HCT116 (cell line): Measurements from ENCODE around the gene CELF1. TPM values are rescaled to one million over a fixed set of nuclear protein-coding genes. Genes with fewer than 3 reads are reported as not detected.

ENCODE experiments used
- ATAC-seq: fragments of 200-7000 bp; cut with Tn5 transposase; 2 replicates; pipeline ENCODE4 v1.9.1; 2020; ENCODE audit warnings: mild to moderate bottlenecking, moderate library complexity
- BruUV-seq: library from RNA; stranded (reverse); fragments of 400-500 nt; replicated peaks from 2 replicates; lab custom pipeline; 2021; lab: Mats Ljungman, UMichigan
- CTCF ChIA-PET: fragments of 300-600 bp; sonication (Branson Sonifier 250); formaldehyde crosslinking; loops from one replicate; lab custom pipeline; 2021; ENCODE audit warnings: antibody characterized with exemption; lab: Charles Lee
- POLR2A ChIA-PET: fragments of 300-600, 350-600 bp; sonication (Branson Sonifier 250); formaldehyde crosslinking; loops from one replicate; lab custom pipeline; 2021; ENCODE audit warnings: antibody characterized with exemption; lab: Charles Lee
- RAD21 ChIA-PET, 2 experiments: fragments of 300-600 bp; sonication (Branson Sonifier 250); formaldehyde crosslinking; loops; one replicate each; lab custom pipeline; 2023; ENCODE audit warnings: low total read pairs in 2 of 2; ENCODE audit not compliant: uncharacterized antibody in 2 of 2, unreplicated experiment in 2 of 2, low non-redundant PET in 1 of 2; lab: Charles Lee
- DNase-seq: peaks from one replicate; pipeline ENCODE4 v3.0.0-alpha.2; 2010; ENCODE audit warnings: low read depth, low spot score
- H2AFZ ChIP-seq: fragments of 200-600 bp; shearing (Covaris generic), sonication (generic); 2 replicates; pipeline ENCODE4 v1.6.1; 2017; ENCODE audit warnings: low read depth, mixed run types, mixed read lengths, antibody characterized with exemption, low read length; ENCODE audit not compliant: poor library complexity, severe bottlenecking
- H3K27ac ChIP-seq: 2 replicates; pipeline ENCODE4 v1.5.1; 2012; ENCODE audit warnings: low read depth, low read length
- H3K27me3 ChIP-seq: fragments of 200-600 bp; sonication (generic); 2 replicates; pipeline ENCODE4 v1.6.1; 2016; ENCODE audit warnings: mixed run types, low read length, mixed read lengths; ENCODE audit not compliant: insufficient read depth
- H3K36me3 ChIP-seq, 2 experiments: fragments of 200-500 bp in 1 of 2; fragments of 200-600 bp in 1 of 2; sonication (Bioruptor generic) in 1 of 2; sonication (generic) in 1 of 2; 2 replicates each; pipeline versions ENCODE4 v1.5.1 to v1.6.1; 2014 to 2016; ENCODE audit warnings: low read length in 2 of 2, inconsistent platforms in 1 of 2, mixed read lengths in 1 of 2, mixed run types in 1 of 2; ENCODE audit not compliant: insufficient read depth in 2 of 2, control insufficient read depth in 1 of 2
- H3K4me1 ChIP-seq, 2 experiments: fragments of 200-600 bp in 1 of 2; sonication (generic) in 1 of 2; 2 replicates each; pipeline versions ENCODE4 v1.5.1 to v1.6.1; 2012 to 2017; ENCODE audit warnings: low read length in 2 of 2, inconsistent platforms in 1 of 2, mild to moderate bottlenecking in 1 of 2, mixed read lengths in 1 of 2, mixed run types in 1 of 2, moderate library complexity in 1 of 2; ENCODE audit not compliant: insufficient read depth in 2 of 2, control insufficient read depth in 1 of 2
- H3K4me2 ChIP-seq: fragments of 200-600 bp; sonication (generic); 2 replicates; pipeline ENCODE4 v1.6.1; 2017; ENCODE audit warnings: mixed run types, low read length, mixed read lengths
- H3K4me3 ChIP-seq, 2 experiments: fragments of 200-600 bp in 1 of 2; sonication (generic) in 1 of 2; replicated peaks in 1 of 2; 2 replicates each; pipeline ENCODE4 v1.5.1; 2011 to 2016; ENCODE audit warnings: low read length in 2 of 2, control low read depth in 1 of 2, low read depth in 1 of 2, mild to moderate bottlenecking in 1 of 2, mixed read lengths in 1 of 2, mixed run types in 1 of 2
- H3K79me2 ChIP-seq: fragments of 200-600 bp; sonication (generic); 2 replicates; pipeline ENCODE4 v1.6.1; 2017; ENCODE audit warnings: mild to moderate bottlenecking, mixed run types, low read length, moderate library complexity, mixed read lengths; ENCODE audit not compliant: insufficient read depth
- H3K9ac ChIP-seq: fragments of 200-600 bp; sonication (generic); 2 replicates; pipeline ENCODE4 v1.6.1; 2016; ENCODE audit warnings: low read length, mixed read lengths
- H3K9me2 ChIP-seq: fragments of 200-600 bp; sonication (generic), shearing (Covaris generic); 2 replicates; pipeline ENCODE4 v1.6.1; 2017; ENCODE audit warnings: mixed run types, mild to moderate bottlenecking, moderate library complexity; ENCODE audit not compliant: insufficient read depth
- H3K9me3 ChIP-seq, 2 experiments: fragments of 200-500 bp in 1 of 2; fragments of 200-600 bp in 1 of 2; sonication (Bioruptor generic) in 1 of 2; sonication (generic) in 1 of 2; 2 replicates each; pipeline ENCODE4 v1.6.1; 2014 to 2017; ENCODE audit warnings: low read length in 2 of 2, mixed read lengths in 2 of 2, inconsistent platforms in 1 of 2, low read depth in 1 of 2, mild to moderate bottlenecking in 1 of 2, mixed run types in 1 of 2, moderate library complexity in 1 of 2; ENCODE audit not compliant: control insufficient read depth in 1 of 2, insufficient read depth in 1 of 2
- H4K20me1 ChIP-seq: fragments of 200-600 bp; sonication (generic), shearing (Covaris generic); 2 replicates; pipeline ENCODE4 v1.6.1; 2017; ENCODE audit warnings: mixed run types, mild to moderate bottlenecking, moderate library complexity; ENCODE audit not compliant: insufficient read depth
- CBX3 ChIP-seq: IDR thresholded peaks from 2 replicates; pipeline ENCODE4 v1.6.1; 2012; ENCODE audit warnings: low read depth
- CEBPB ChIP-seq: IDR thresholded peaks from 2 replicates; pipeline ENCODE4 v1.6.1; 2012; ENCODE audit warnings: low read depth
- CTCF ChIP-seq, 3 experiments: fragments of 200-600 bp in 1 of 3; sonication (generic) in 1 of 3; IDR thresholded peaks in 2 of 3; conservative IDR thresholded peaks in 1 of 3; 2 replicates each; pipeline ENCODE4 v1.5.1; 2012 to 2017; ENCODE audit warnings: low read depth in 2 of 3, low read length in 2 of 3, antibody characterized with exemption in 1 of 3, borderline replicate concordance in 1 of 3, control low read depth in 1 of 3, mild to moderate bottlenecking in 1 of 3, mixed read lengths in 1 of 3, mixed run types in 1 of 3, moderate library complexity in 1 of 3; ENCODE audit not compliant: insufficient read depth in 1 of 3
- EGR1 ChIP-seq: IDR thresholded peaks from 2 replicates; pipeline ENCODE4 v1.6.1; 2012; ENCODE audit warnings: low read depth
- ELF1 ChIP-seq: IDR thresholded peaks from 2 replicates; pipeline ENCODE4 v1.6.1; 2012; ENCODE audit warnings: low read depth, borderline replicate concordance
- EZH2 ChIP-seq: fragments of 200-600 bp; sonication (generic); IDR thresholded peaks from 2 replicates; pipeline ENCODE4 v1.6.1; 2017; ENCODE audit warnings: antibody characterized with exemption, mixed run types
- FOSL1 ChIP-seq: IDR thresholded peaks from 2 replicates; pipeline ENCODE4 v1.6.1; 2012; ENCODE audit warnings: low read depth
- JUND ChIP-seq: IDR thresholded peaks from 2 replicates; pipeline ENCODE4 v1.6.1; 2012
- POLR2A ChIP-seq: IDR thresholded peaks from 2 replicates; pipeline ENCODE4 v1.7.0; 2011; ENCODE audit warnings: borderline replicate concordance; ENCODE audit not compliant: insufficient read depth, insufficient read length; ENCODE audit errors: extremely low read depth
- RAD21 ChIP-seq: IDR thresholded peaks from 2 replicates; pipeline ENCODE4 v1.6.1; 2012; ENCODE audit warnings: low read depth, mild to moderate bottlenecking
- SIN3A ChIP-seq: IDR thresholded peaks from 2 replicates; pipeline ENCODE4 v1.6.1; 2012; ENCODE audit warnings: low read depth
- TCF7L2 ChIP-seq: IDR thresholded peaks from 2 replicates; pipeline ENCODE4 v1.7.0; 2011; ENCODE audit warnings: borderline replicate concordance, inconsistent platforms; ENCODE audit not compliant: insufficient read depth, insufficient read length; ENCODE audit errors: extremely low read depth
- ZBTB33 ChIP-seq: IDR thresholded peaks from 2 replicates; pipeline ENCODE4 v1.6.1; 2011; ENCODE audit warnings: mild to moderate bottlenecking, low read length, moderate library complexity; ENCODE audit not compliant: insufficient replicate concordance; ENCODE audit errors: extremely low read depth
- ZFX ChIP-seq: fragments of 450-650 bp; IDR thresholded peaks from 2 replicates; pipeline ENCODE4 v1.6.1; 2017
- intact Hi-C: fragments of 100-400 bp; cut with micrococcal nuclease; formaldehyde crosslinking; loops from 2 replicates; pipeline ENCODE4 v1.10.0; 2022
- total RNA-seq: library from RNA; stranded (reverse); gene quantifications from one replicate; pipeline ENCODE4 v1.2.1, GENCODE V29; 2021; ENCODE audit not compliant: unreplicated experiment

The CELF1 gene
- total RNA-seq, 1 experiment from 2014 or later, result 133 TPM

GRCh38 chr11:47451436-47451835 is 101.5 kb downstream of the CELF1 start (continued):
- TF ChIP-seq EGR1 (no peak), RAD21 (no peak), CTCF (IDR thresholded peaks at IDR 0.05 in 2 of 3, conservative IDR thresholded peaks at IDR 0.05 in 1 of 3; ENCODE audit: borderline replicate concordance in 1 of 3, insufficient read depth in 1 of 3, low read depth in 2 of 3, low read length in 2 of 3) (no peak)

GRCh38 chr11:47449541-47449940 is 103.4 kb downstream of the CELF1 start:
- H3K36me3 ChIP-seq, result no peaks in the 10 kb centered on the region
- RAD21 ChIA-PET, result no interaction called here
- no peaks in the 10 kb centered on the region for H3K27me3 ChIP-seq
- no peak for TF ChIP-seq JUND
- TF ChIP-seq RAD21, result no peak
- no peak for TF ChIP-seq ELF1
- TF ChIP-seq CEBPB, result no peak
- TF ChIP-seq EGR1, result no peak
- TF ChIP-seq FOSL1, result no peak
- no peak for TF ChIP-seq TCF7L2
- no peak for TF ChIP-seq SIN3A
- no peak for TF ChIP-seq ZBTB33
- TF ChIP-seq POLR2A, result no peak
- TF ChIP-seq ZFX, result no peak
- no peak for TF ChIP-seq EZH2
- no peak for TF ChIP-seq CBX3
- TF ChIP-seq, all 23 proteins: peak for 0
- Histone ChIP-seq H3K4me2 (no peak overlapping the region), H2AFZ (no peak overlapping the region), H3K9ac (no peak overlapping the region), H3K4me3 (no peak overlapping the region), H3K4me1 (peaks cover 0 to under 1% of the 10 kb centered on the region in 2 experiments; a peak in 1 of 4 replicates), H3K9me3 (no peaks in the 10 kb centered on the region), H3K27ac (no peak overlapping the region), H4K20me1 (no peaks in the 10 kb centered on the region), H3K9me2 (no peaks in the 10 kb centered on the region), H3K79me2 (no peaks in the 10 kb centered on the region)
- DNase-seq, result no peak
- ChIA-PET POLR2A (no interaction called here), CTCF (no interaction called here)
- no peak for ATAC-seq
- intact Hi-C loops, result no loop called here
- no TSS peak for BruUV-seq
